HuH-7 (cell line): ENCODE results near the gene C1orf50.
"Not testable (repeated sequence)": the region's sequence is repeated elsewhere in the genome, so short reads cannot be mapped to it uniquely, and the experiment has no call there.

Source experiments
- DNase-seq: peaks from one replicate; pipeline ENCODE4 v3.0.0; 2011; ENCODE audit warnings: low spot score

C1orf50 gene

GRCh38 chr1:42739753-42740700 lies 27.0 kb upstream of the C1orf50 start, which contains the start of gene CLDN19:
CLDN19 (minus strand) TSS chr1:42740236; CDS start chr1:42740063, 173 bp downstream.
- DNase-seq: peak; percentile 87

- no peak for DNase-seq
Observed at GRCh38 chr1:42740851-42741580, 26.0 kb upstream of the C1orf50 start.

- no peak for DNase-seq
Observed at GRCh38 chr1:42741706-42742105, 25.3 kb upstream of the C1orf50 start.

GRCh38 chr1:42742141-42742540 lies 24.9 kb upstream of the C1orf50 start:
- DNase-seq: no peak

GRCh38 chr1:42742617-42743316 lies 24.3 kb upstream of the C1orf50 start:
- DNase-seq: no peak

- no peak for DNase-seq
Observed at GRCh38 chr1:42743317-42744147, 23.5 kb upstream of the C1orf50 start.

- no peak for DNase-seq
Observed at GRCh38 chr1:42744148-42744413, 23.0 kb upstream of the C1orf50 start.

GRCh38 chr1:42745851-42746250 lies 21.2 kb upstream of the C1orf50 start:
- DNase-seq: no peak

GRCh38 chr1:42746436-42747105 lies 20.5 kb upstream of the C1orf50 start:
- DNase-seq: no peak

- DNase-seq: peak; percentile 68
Observed at GRCh38 chr1:42747125-42747524, 19.9 kb upstream of the C1orf50 start.

- DNase-seq: no peak
Observed at GRCh38 chr1:42748021-42748420, 19.0 kb upstream of the C1orf50 start.

- DNase-seq: no peak
Observed at GRCh38 chr1:42748461-42749410, 18.3 kb upstream of the C1orf50 start.

GRCh38 chr1:42750041-42750440 lies 17.0 kb upstream of the C1orf50 start:
- DNase-seq: no peak

GRCh38 chr1:42751511-42752070 lies 15.5 kb upstream of the C1orf50 start:
- DNase-seq: not testable (repeated sequence)

GRCh38 chr1:42752284-42752683 lies 14.8 kb upstream of the C1orf50 start:
- no peak for DNase-seq

GRCh38 chr1:42753070-42753469 lies 14.0 kb upstream of the C1orf50 start:
- DNase-seq: no peak

GRCh38 chr1:42756956-42757891 lies 9.8 kb upstream of the C1orf50 start:
- DNase-seq: peak; percentile 82

- DNase-seq: no peak
Observed at GRCh38 chr1:42757892-42758275, 9.2 kb upstream of the C1orf50 start.

- DNase-seq: no peak
Observed at GRCh38 chr1:42758641-42759040, 8.4 kb upstream of the C1orf50 start.
